Subcutaneous adipose tissue (tissue), 4 donors: Measurements from ENCODE around the gene UCK1. TPM values are rescaled to one million over a fixed set of nuclear protein-coding genes. Genes with fewer than 3 reads are reported as not detected.

Experiments
- total RNA-seq, 4 donors: library from RNA; depleted of rRNA; stranded (reverse); fragments of >200 nt; gene quantifications; one replicate each; pipeline ENCODE4 v1.1.0, GENCODE V29; 2016
- TF ChIP-seq, protein P1 (sequence below): fragments of 450-650 bp; IDR thresholded peaks from one replicate; pipeline ENCODE4 v1.5.1; 2016; ENCODE audit warnings: low read depth, mild to moderate bottlenecking, control low read depth, antibody characterized with exemption, moderate library complexity

UCK1 gene
- total RNA-seq, 4 donors from 2014 or later = 21.2 to 42.9 (median 39.3) TPM

DNA sequence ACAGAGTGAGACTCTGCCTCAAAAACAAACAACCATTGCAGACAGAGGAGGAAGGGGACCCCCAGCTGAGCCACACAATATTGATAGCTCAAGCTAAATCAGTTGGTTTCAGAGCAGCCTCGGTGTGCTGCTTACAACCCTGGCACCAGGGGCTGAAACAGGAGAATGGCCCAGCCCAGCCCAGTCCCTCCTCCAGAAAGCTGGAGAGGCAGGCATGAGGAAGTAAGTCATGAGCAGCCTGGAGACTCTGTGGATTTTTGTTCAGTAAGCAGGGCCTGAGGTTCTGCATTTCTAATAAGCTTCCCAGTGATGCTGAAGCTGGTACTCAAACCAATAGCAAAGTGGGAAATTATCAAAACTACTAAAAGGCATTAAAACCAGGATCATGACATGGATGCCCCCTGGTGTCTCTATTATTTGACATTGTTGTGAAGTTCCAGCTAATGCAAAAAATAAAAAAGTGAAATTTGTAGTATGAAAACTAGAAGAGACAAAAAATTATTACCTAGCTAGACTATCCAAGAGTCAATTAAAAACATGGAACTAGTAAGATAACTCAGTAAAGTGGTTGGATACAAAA is 28.4 kb upstream of the UCK1 start:
- TF ChIP-seq, protein P1, sequence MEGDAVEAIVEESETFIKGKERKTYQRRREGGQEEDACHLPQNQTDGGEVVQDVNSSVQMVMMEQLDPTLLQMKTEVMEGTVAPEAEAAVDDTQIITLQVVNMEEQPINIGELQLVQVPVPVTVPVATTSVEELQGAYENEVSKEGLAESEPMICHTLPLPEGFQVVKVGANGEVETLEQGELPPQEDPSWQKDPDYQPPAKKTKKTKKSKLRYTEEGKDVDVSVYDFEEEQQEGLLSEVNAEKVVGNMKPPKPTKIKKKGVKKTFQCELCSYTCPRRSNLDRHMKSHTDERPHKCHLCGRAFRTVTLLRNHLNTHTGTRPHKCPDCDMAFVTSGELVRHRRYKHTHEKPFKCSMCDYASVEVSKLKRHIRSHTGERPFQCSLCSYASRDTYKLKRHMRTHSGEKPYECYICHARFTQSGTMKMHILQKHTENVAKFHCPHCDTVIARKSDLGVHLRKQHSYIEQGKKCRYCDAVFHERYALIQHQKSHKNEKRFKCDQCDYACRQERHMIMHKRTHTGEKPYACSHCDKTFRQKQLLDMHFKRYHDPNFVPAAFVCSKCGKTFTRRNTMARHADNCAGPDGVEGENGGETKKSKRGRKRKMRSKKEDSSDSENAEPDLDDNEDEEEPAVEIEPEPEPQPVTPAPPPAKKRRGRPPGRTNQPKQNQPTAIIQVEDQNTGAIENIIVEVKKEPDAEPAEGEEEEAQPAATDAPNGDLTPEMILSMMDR = no peak

DNA sequence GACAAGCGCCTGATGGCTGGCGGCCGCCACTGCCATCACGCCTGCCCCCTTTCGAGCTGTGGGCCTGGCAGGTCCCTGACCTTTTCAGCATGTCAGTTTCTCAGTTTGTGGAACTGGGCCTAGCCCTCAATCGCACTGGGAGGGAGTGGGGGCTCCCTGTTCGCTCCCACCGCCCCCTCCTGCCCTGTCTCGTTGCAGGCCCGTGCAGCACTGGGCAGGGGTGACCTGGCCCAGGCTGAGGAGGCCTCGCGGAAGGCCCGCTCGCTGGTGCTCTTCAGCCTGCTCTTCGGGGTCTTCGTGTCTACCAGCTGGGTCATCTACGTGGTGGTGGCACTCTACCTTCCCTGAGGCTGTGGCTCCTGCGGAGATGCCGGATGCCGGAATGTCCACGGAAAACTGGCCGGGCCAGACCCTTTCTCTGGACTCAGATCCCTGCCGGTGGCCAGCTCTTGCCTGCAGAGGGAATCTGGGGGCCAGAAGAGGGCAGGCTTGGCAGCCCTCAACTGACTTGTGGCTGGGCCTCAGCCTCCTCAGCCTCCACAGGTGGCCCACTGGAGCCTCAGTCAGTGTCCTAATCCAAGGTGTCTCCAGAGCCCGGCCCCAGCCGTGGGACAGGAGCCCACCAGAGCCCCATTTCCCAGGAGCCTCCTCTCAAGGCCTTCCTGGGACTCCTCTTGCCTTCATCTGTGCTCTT is 26.9 kb upstream of the UCK1 start:
- TF ChIP-seq, protein P1 = no peak

DNA sequence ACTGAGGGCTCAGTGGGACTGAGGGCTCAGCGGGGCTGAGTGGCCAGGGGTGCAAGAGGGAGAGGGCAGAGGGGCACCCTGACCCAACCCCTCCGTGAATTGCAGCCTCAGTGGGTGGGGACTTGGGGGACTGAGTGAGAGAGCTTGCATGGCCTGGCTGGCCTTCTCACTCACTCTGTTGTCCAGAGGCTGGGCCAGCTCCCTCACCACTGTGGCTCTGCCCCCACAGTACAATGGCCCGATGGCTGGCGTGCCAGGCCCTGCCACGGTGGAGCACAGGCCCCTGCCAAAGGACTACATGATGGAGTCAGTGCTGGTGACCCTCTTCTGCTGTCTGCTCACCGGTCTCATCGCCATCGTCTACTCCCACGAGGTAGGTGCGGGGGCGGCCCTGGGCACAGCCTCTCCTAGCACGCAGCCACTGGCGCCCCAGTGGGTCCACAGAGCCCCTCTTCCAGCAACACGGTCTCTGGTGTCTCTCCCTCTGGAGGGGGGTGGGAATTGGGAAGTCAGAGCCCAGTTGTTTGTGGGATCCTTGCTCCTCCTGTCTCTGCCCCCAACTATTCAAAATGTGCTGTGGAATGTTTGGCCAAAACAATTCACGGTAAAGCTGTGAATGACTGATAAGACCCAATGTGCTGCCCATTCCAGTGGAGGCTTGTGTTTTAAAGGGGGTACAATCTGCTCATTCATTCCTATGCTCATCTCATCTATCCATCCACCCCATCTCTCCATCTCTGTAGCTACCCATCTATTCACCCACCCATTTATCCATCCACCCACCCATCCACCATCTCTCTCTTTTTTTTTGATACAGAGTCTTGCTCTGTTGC is 25.0 kb upstream of the UCK1 start:
- TF ChIP-seq, protein P1 = no peak

- TF ChIP-seq, protein P1 = no peak
Measured at GRCh38 chr9:131554843-131555351, 23.8 kb upstream of the UCK1 start.

GRCh38 chr9:131554087-131554842 is 23.2 kb upstream of the UCK1 start:
- TF ChIP-seq, protein P1 = no peak

DNA sequence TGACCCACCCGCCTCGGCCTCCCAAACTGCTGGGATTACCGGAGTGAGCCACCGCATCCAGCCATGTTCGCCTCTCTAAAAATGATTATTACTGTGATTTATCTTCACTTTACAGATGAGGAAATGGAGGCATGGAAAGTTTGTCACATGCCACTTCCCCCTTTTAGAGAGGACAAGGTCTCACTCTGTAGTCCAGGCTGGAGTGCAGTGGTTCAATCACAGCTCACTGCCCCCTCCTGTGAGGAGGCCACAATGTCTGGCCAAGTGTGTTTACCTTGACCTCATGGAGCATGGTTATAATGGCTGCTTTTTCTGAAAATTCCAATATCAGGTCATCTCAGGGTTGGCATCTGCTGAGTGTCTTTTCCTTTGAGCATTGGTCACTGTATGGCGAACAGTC is 21.0 kb upstream of the UCK1 start:
- TF ChIP-seq, protein P1 = no peak
